Thyroid gland (tissue), 4 donors: Measurements from ENCODE around the gene SPATA1.

Source experiments
- CTCF ChIP-seq, 6 experiments: fragments of 200-600 bp in 3 of 6; fragments of 450-650 bp in 3 of 6; sonication (generic) in 3 of 6; IDR thresholded peaks; one replicate each; pipeline ENCODE4 v1.5.1; 2016 to 2019; ENCODE audit warnings: antibody characterized with exemption in 6 of 6, mild to moderate bottlenecking in 2 of 6, inconsistent platforms in 1 of 6, moderate library complexity in 1 of 6
- POLR2A ChIP-seq, 2 donors: fragments of 450-650 bp; IDR thresholded peaks; one replicate each; pipeline ENCODE4 v1.6.1; 2017; ENCODE audit warnings: antibody characterized with exemption in 2 of 2, mild to moderate bottlenecking in 2 of 2, moderate library complexity in 1 of 2

- TF ChIP-seq CTCF (IDR thresholded peaks at IDR 0.05) = no peak
- no peak for TF ChIP-seq POLR2A (IDR thresholded peaks at IDR 0.05)
Measured at GRCh38 chr1:84603223-84603622, 97.0 kb downstream of the SPATA1 start.
